Osteocyte (in vitro differentiated cells): Measurements from ENCODE around the gene OR4N2. TPM values are rescaled to one million over a fixed set of nuclear protein-coding genes. Genes with fewer than 3 reads are reported as not detected.
"Not testable (repeated sequence)": the region's sequence is repeated elsewhere in the genome, so short reads cannot be mapped to it uniquely, and the experiment has no call there.

Source experiments
- DNase-seq: peaks from one replicate; pipeline ENCODE4 v3.0.0; 2021; ENCODE audit warnings: mixed read lengths; ENCODE audit not compliant: unreplicated experiment; ENCODE audit errors: extremely low spot score
- H3K27ac Mint-ChIP-seq: one replicate; pipeline ENCODE4 v1.8.0; 2021; ENCODE audit warnings: mild to moderate bottlenecking, mixed read lengths; ENCODE audit not compliant: unreplicated experiment
- H3K27me3 Mint-ChIP-seq: one replicate; pipeline ENCODE4 v1.8.0; 2021; ENCODE audit warnings: mixed read lengths; ENCODE audit not compliant: unreplicated experiment
- H3K36me3 Mint-ChIP-seq: one replicate; pipeline ENCODE4 v1.8.0; 2021; ENCODE audit warnings: mixed read lengths; ENCODE audit not compliant: unreplicated experiment
- H3K4me1 Mint-ChIP-seq: one replicate; pipeline ENCODE4 v1.8.0; 2021; ENCODE audit warnings: mixed read lengths; ENCODE audit not compliant: unreplicated experiment
- H3K4me3 Mint-ChIP-seq: one replicate; pipeline ENCODE4 v1.8.0; 2021; ENCODE audit warnings: mild to moderate bottlenecking, moderate library complexity, mixed read lengths; ENCODE audit not compliant: unreplicated experiment
- H3K9me3 Mint-ChIP-seq: one replicate; pipeline ENCODE4 v1.8.0; 2021; ENCODE audit warnings: mixed read lengths; ENCODE audit not compliant: unreplicated experiment
- total RNA-seq: library from RNA; stranded (reverse); gene quantifications from 2 replicates; pipeline ENCODE4 v1.2.1, GENCODE V29; 2021
- TF ChIP-seq, protein P1 (sequence below): fragments of 200-600 bp; sonication (generic); IDR thresholded peaks from 2 replicates; pipeline ENCODE4 v1.5.0; 2021; ENCODE audit warnings: antibody characterized with exemption, mild to moderate bottlenecking, moderate library complexity

The OR4N2 gene
- total RNA-seq, 1 donor from 2014 or later, result not detected

DNA sequence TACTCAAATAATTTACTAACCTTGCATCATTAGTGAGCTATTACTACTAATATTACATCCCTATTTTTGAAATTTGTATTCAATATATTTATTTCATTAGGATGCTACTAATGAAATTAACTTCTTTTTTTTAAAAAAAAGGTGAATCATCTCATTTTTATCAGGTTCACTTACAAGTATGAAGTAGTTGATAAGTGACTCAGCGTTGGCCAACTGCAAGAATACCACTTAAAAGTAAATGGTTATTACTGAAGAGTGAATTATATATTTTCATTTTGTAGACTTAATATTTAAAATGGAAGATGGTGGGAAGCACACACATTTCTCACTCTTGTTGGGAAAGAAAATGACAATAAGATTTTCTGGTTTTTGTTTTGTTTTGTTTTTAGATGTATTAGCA, 19.6 kb downstream of the OR4N2 start:
- no peak overlapping the region for H3K27ac Mint-ChIP-seq
- H3K36me3 Mint-ChIP-seq, result no peaks in the 10 kb centered on the region
- peaks cover 18% of the 10 kb centered on the region for H3K9me3 Mint-ChIP-seq
- DNase-seq, result no peak
- TF ChIP-seq, protein P1, sequence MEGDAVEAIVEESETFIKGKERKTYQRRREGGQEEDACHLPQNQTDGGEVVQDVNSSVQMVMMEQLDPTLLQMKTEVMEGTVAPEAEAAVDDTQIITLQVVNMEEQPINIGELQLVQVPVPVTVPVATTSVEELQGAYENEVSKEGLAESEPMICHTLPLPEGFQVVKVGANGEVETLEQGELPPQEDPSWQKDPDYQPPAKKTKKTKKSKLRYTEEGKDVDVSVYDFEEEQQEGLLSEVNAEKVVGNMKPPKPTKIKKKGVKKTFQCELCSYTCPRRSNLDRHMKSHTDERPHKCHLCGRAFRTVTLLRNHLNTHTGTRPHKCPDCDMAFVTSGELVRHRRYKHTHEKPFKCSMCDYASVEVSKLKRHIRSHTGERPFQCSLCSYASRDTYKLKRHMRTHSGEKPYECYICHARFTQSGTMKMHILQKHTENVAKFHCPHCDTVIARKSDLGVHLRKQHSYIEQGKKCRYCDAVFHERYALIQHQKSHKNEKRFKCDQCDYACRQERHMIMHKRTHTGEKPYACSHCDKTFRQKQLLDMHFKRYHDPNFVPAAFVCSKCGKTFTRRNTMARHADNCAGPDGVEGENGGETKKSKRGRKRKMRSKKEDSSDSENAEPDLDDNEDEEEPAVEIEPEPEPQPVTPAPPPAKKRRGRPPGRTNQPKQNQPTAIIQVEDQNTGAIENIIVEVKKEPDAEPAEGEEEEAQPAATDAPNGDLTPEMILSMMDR, result no peak
- H3K4me3 Mint-ChIP-seq, result no peak overlapping the region
- H3K27me3 Mint-ChIP-seq, result no peaks in the 10 kb centered on the region
- no peaks in the 10 kb centered on the region for H3K4me1 Mint-ChIP-seq

- TF ChIP-seq, protein P1, result no peak
- Mint-ChIP-seq H3K27me3 (no peaks in the 10 kb centered on the region), H3K27ac (no peak overlapping the region), H3K9me3 (peaks cover 13% of the 10 kb centered on the region), H3K36me3 (no peaks in the 10 kb centered on the region), H3K4me1 (no peaks in the 10 kb centered on the region), H3K4me3 (no peak overlapping the region)
- DNase-seq, result no peak
Observed at GRCh38 chr14:19823765-19824164, 20.2 kb downstream of the OR4N2 start.

GRCh38 chr14:19827626-19828244, 24.2 kb downstream of the OR4N2 start:
- H3K4me1 Mint-ChIP-seq, H3K4me3 Mint-ChIP-seq, H3K36me3 Mint-ChIP-seq, DNase-seq, H3K27me3 Mint-ChIP-seq, H3K27ac Mint-ChIP-seq: not testable (repeated sequence)
- peaks cover 22% of the 10 kb centered on the region for H3K9me3 Mint-ChIP-seq

- H3K4me3 Mint-ChIP-seq, result no peak overlapping the region
- TF ChIP-seq, protein P1, result no peak
- H3K9me3 Mint-ChIP-seq, result peaks cover 28% of the 10 kb centered on the region
- H3K4me1 Mint-ChIP-seq, result no peaks in the 10 kb centered on the region
- H3K36me3 Mint-ChIP-seq, result no peaks in the 10 kb centered on the region
- no peaks in the 10 kb centered on the region for H3K27me3 Mint-ChIP-seq
- no peak for DNase-seq
- H3K27ac Mint-ChIP-seq, result no peak overlapping the region
Observed at GRCh38 chr14:19828314-19828713, 24.7 kb downstream of the OR4N2 start.

GRCh38 chr14:19834203-19834848, 30.8 kb downstream of the OR4N2 start:
- H3K27ac Mint-ChIP-seq, H3K4me1 Mint-ChIP-seq, H3K4me3 Mint-ChIP-seq, H3K27me3 Mint-ChIP-seq, DNase-seq, H3K36me3 Mint-ChIP-seq: not testable (repeated sequence)
- peaks cover 31% of the 10 kb centered on the region for H3K9me3 Mint-ChIP-seq

DNA sequence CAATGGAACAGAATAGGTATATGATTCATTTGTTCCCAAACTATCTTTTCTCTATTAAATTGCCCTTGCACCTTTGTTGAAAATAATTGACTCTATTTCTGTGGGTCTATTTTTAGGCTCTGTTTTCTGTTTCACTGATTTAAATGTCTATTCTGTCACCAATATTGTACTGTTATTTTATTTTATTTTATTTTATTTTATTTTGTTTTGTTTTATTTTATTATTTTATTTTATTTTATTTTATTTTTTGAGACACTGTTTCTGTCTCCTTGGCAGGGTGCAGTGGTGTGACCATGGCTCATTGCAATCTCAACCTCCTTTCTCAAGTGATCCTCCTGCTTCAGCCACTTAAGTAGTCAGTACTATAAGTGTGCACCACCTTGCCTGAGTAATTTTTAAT, 34.9 kb downstream of the OR4N2 start:
- TF ChIP-seq, protein P1, result no peak
- H3K4me3 Mint-ChIP-seq, result no peak overlapping the region
- H3K27ac Mint-ChIP-seq, result no peak overlapping the region
- no peak for DNase-seq
- no peaks in the 10 kb centered on the region for H3K36me3 Mint-ChIP-seq
- H3K4me1 Mint-ChIP-seq, result no peaks in the 10 kb centered on the region
- H3K9me3 Mint-ChIP-seq, result peaks cover 18% of the 10 kb centered on the region
- H3K27me3 Mint-ChIP-seq, result no peaks in the 10 kb centered on the region
